ENCODE results near the gene PLPP1.

DNA sequence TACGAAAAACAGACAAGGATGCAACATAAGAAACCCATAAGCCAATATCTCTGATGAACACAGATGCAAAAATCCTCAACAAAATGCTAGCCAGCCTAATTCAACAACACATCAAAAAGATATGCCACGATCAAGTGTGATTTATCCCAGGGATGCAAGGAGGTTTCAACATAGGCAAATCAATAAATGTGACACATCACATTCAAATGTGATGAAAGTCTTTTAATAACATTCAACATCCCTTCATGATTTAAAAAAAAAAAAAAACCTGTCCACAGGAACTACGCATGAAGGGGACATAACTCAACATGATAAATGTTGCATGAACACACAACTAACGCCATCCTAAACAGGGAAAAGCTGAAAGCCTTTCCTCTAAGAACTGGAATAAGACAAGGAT is 102.2 kb downstream of the PLPP1 start:
- TF ChIP-seq EZH2 (IDR thresholded peaks at IDR 0.05) (no peak), POLR2AphosphoS5 (IDR thresholded peaks at IDR 0.05; ENCODE audit: borderline replicate concordance, low read depth, low read length) (no peak), FOXP2 (optimal IDR thresholded peaks at IDR 0.05; ENCODE audit: control extremely low read depth, extremely low read length, insufficient read depth) (no peak)

All from SK-N-MC (cell line).